IPS-NIHi11 (cell line): ENCODE measurements around the gene KLRG1.

Experiments
- DNase-seq: peaks from one replicate; pipeline ENCODE4 v3.0.0; 2012; ENCODE audit warnings: mixed read lengths, low spot score

The KLRG1 gene

GRCh38 chr12:9040484-9041186 lies 51.3 kb downstream of the KLRG1 start:
- no peak for DNase-seq

DNA sequence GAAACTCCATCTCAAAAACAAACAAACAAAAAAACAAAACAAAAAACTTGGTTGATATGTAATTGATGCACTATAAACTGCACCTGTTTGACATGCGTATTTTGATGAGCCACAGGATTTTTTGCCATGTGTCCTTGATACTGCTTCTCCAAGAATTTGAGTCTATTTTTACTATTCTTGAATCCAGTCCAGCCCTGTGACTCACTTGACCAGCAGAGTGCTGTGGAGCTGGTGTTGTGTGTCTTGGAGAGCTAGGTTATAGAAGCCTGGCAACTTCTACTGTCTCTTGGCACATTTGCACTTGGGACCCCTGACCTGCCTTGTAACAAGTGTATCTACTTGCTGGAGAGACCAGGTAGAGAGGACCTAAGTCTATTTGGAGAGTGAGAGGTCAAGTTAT lies 52.0 kb downstream of the KLRG1 start:
- no peak for DNase-seq

DNA sequence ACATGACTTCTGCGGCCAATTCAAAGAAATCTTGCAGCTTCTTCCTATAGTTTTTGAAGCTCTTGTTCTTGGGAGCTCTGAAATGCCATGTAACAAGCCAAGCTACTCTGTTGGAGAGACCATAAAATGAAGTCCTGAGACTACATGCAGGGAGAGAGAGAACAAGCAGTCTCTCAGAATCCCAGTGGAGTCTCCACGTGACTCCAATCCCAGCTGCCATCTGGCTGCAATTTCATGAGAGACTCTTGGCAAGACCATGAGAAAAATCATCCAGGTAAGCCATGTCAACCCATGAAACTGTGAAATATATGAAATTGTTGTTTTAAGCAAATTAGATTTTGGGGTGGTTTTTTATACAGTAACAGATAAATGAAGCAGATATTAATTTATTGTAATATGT lies 54.4 kb downstream of the KLRG1 start:
- DNase-seq = no peak

GRCh38 chr12:9047105-9047504 lies 57.8 kb downstream of the KLRG1 start:
- no peak for DNase-seq

DNA sequence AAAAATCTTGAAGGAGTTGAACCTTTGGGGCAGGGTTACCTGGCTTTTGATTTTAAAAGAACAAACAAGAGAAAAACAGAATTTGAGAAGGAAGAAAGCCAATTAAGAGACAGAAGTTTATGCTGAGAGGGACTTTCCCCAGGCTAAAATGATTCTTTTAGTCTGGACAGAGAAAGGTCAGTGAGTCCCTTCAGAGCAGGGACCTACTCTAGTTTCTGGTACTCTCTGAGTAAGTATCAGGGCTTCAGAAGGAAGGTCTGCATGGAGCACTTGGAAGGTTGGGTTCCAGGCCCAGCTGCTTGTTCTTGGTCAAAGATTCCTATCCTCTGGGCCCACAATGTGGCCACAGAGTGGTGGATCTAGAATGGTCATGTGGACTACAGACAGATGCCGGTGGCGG lies 59.6 kb downstream of the KLRG1 start:
- DNase-seq = no peak

- DNase-seq = peak; percentile 39
Measured at GRCh38 chr12:9049520-9050133, 60.3 kb downstream of the KLRG1 start.

GRCh38 chr12:9050521-9051157 lies 61.3 kb downstream of the KLRG1 start:
- no peak for DNase-seq

DNA sequence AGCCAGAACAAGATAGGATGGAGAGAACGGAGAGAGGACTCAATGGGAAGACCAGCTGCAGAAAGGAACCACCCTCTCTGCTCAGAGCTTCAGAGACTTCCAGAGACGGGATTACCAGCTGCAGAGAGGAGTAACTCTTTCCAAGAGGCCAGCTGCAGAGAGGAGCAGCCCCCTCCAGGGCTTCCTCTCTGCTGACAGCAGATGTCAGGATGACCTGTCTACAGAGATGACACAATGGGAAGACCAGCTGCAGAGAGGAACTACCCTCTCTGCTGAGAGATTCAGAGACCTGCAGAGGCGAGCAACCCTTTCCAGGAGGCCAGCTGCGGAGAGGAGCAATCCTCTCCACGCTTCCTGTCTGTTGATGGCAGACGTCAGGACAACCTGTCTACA lies 61.8 kb downstream of the KLRG1 start:
- DNase-seq = no peak

DNA sequence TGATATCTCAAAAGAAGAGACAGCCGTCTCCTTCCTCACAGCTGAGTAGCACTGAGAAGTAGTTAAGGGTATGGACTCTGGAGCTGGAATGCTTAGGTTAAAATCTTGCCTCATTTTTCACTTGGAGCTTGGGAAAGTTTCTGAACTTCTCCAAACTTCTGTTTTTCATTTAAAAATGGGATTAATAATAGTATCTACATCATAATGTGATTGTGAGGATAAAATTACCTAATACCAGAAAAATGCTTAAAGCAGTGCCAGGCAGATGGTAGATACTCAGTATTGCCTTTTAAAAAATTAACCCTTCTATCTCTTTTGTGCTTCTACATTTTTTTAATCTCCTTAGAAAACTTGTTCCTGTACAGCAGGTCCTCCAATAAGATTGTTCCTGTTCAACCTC lies 63.3 kb downstream of the KLRG1 start:
- no peak for DNase-seq
